ENCODE data around the gene SUSD4.
A peak's percentile ranks its signal among the peaks of the same experiment; 100 is the strongest.

Gene SUSD4

DNA sequence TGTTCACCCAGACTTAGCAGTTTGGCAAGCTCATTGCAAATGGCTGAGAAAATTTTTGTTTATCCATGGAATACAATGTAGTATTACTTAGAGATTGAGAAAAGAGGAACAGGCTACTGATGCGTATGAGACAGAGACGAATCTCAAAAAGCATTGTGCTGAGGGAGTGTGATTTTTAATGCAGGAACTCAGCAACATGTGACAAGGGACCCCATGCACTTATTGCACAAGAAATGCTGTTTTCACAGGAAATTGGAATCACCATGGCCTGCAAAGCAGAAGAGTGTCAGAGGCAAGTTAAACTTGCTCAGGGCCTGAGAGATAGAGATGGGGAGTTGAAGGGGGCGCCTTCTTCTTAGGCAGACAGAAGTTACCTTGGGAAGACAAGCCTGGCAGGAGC lies 188.3 kb downstream of the SUSD4 start:
- DNase-seq: no peak

DNA sequence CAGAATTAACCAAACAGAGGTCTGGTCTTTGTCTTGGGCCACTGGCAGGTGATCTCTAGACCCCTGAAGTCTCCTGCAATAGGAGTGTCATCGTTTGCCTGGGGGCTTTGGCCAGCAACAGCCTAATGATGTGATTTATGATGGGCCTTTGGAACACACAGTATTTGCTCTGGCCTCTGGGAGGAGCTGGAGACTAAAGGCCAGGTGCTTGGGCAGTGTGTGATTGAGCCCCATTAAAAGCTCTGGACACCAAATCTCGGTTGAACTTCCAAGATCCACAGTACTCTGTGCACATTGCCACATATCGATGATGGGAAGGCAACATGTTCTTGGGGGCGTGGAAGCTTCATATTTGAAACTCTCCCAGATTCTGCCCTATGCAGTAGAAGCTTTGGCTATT lies 188.9 kb downstream of the SUSD4 start:
- DNase-seq: peak; percentile 81

Measured in islet precursor cell (in vitro differentiated cells).